Breast epithelium (tissue), 4 donors: ENCODE measurements around the gene DUSP6. TPM values are rescaled to one million over a fixed set of nuclear protein-coding genes. Genes with fewer than 3 reads are reported as not detected.

ENCODE experiments used
- DNase-seq, 2 donors: peaks; one replicate each; pipeline ENCODE4 v3.0.0-alpha.2; 2019; ENCODE audit warnings: low spot score in 2 of 2
- H3K27ac ChIP-seq, 2 donors: fragments of 200-600 bp; sonication (generic) in 1 of 2; one replicate each; pipeline ENCODE4 v1.5.1; 2016 to 2019; ENCODE audit warnings: mild to moderate bottlenecking in 1 of 2
- H3K27me3 ChIP-seq, 2 donors: fragments of 200-600 bp; sonication (generic) in 1 of 2; one replicate each; pipeline versions ENCODE4 v1.5.1 to v1.6.0; 2017 to 2019; ENCODE audit warnings: control low read depth in 1 of 2, mild to moderate bottlenecking in 1 of 2
- H3K36me3 ChIP-seq: fragments of 200-600 bp; one replicate; pipeline ENCODE4 v1.5.1; 2019
- H3K4me1 ChIP-seq, 2 donors: fragments of 200-600 bp; sonication (generic); one replicate each; pipeline ENCODE4 v1.5.1; 2016 to 2019; ENCODE audit warnings: control low read depth in 1 of 2
- H3K4me3 ChIP-seq, 3 donors: fragments of 200-600 bp; sonication (generic); 1 replicate in 2 of 3; 2 replicates in 1 of 3; pipeline ENCODE4 v1.5.1; 2016 to 2019; ENCODE audit warnings: mild to moderate bottlenecking in 3 of 3, moderate library complexity in 2 of 3
- H3K9me3 ChIP-seq, 2 donors: fragments of 200-600 bp; sonication (generic) in 1 of 2; one replicate each; pipeline ENCODE4 v1.5.1; 2016 to 2019; ENCODE audit warnings: control low read depth in 1 of 2
- CTCF ChIP-seq, 3 donors: fragments of 450-650 bp; IDR thresholded peaks; one replicate each; pipeline ENCODE4 v1.5.1; 2016 to 2017; ENCODE audit warnings: antibody characterized with exemption in 3 of 3, mild to moderate bottlenecking in 3 of 3, moderate library complexity in 3 of 3
- POLR2A ChIP-seq: fragments of 450-650 bp; IDR thresholded peaks from one replicate; pipeline ENCODE4 v1.6.1; 2016; ENCODE audit warnings: antibody characterized with exemption, mild to moderate bottlenecking, moderate library complexity
- POLR2AphosphoS5 ChIP-seq, 3 donors: sonication (generic); formaldehyde crosslinking; IDR thresholded peaks; one replicate each; pipeline ENCODE4 v1.6.1; 2017; ENCODE audit warnings: antibody characterized with exemption in 3 of 3
- intact Hi-C: fragments of 100-400 bp; cut with DNase I; formaldehyde crosslinking; loops from one replicate; pipeline ENCODE4 v1.15.1; 2023; ENCODE audit warnings: low total_unique reads
- total RNA-seq, 3 donors: library from RNA; depleted of rRNA; stranded (reverse); fragments of >200 nt; gene quantifications; one replicate each; pipeline ENCODE4 v1.1.0, GENCODE V29; 2016

The DUSP6 gene
- total RNA-seq, 3 donors from 2014 or later: 53.8 to 97.5 (median 88.8) TPM

- no peaks in the 10 kb centered on the region for H3K4me1 ChIP-seq
- H3K4me3 ChIP-seq: no peak overlapping the region
- intact Hi-C loops: no loop called here
- no peaks in the 10 kb centered on the region for H3K27me3 ChIP-seq
- H3K27ac ChIP-seq: no peak overlapping the region
- DNase-seq: no peak
- H3K36me3 ChIP-seq: no peaks in the 10 kb centered on the region
- TF ChIP-seq CTCF (IDR thresholded peaks at IDR 0.05): no peak
- no peak for TF ChIP-seq POLR2A
- no peak for TF ChIP-seq POLR2AphosphoS5 (IDR thresholded peaks at IDR 0.05)
- no peaks in the 10 kb centered on the region for H3K9me3 ChIP-seq
Measured at GRCh38 chr12:89323568-89324218, 28.6 kb downstream of the DUSP6 start.

GRCh38 chr12:89320735-89321134, 31.6 kb downstream of the DUSP6 start:
- H3K36me3 ChIP-seq: no peaks in the 10 kb centered on the region
- TF ChIP-seq CTCF (IDR thresholded peaks at IDR 0.05): no peak
- H3K27ac ChIP-seq: no peak overlapping the region
- H3K4me1 ChIP-seq: no peaks in the 10 kb centered on the region
- no peak overlapping the region for H3K4me3 ChIP-seq
- H3K27me3 ChIP-seq: no peaks in the 10 kb centered on the region
- intact Hi-C loops: no loop called here
- no peak for DNase-seq
- H3K9me3 ChIP-seq: no peaks in the 10 kb centered on the region

- intact Hi-C loops: no loop called here
- H3K27ac ChIP-seq: peak overlapping the region in 1 of 2 donors; percentile 7
- no peak for TF ChIP-seq POLR2A
- TF ChIP-seq CTCF (IDR thresholded peaks at IDR 0.05): no peak
- TF ChIP-seq POLR2AphosphoS5 (IDR thresholded peaks at IDR 0.05): no peak
- H3K4me1 ChIP-seq: no peaks in the 10 kb centered on the region
- DNase-seq: no peak
- no peaks in the 10 kb centered on the region for H3K36me3 ChIP-seq
- H3K9me3 ChIP-seq: no peaks in the 10 kb centered on the region
- H3K27me3 ChIP-seq: no peaks in the 10 kb centered on the region
- H3K4me3 ChIP-seq: no peak overlapping the region
Measured at GRCh38 chr12:89319606-89320005, 32.7 kb downstream of the DUSP6 start.

- Histone ChIP-seq H3K36me3 (no peaks in the 10 kb centered on the region), H3K27me3 (no peaks in the 10 kb centered on the region), H3K9me3 (no peaks in the 10 kb centered on the region), H3K4me1 (no peaks in the 10 kb centered on the region), H3K27ac (peak overlapping the region in 1 of 2 donors; percentile 42), H3K4me3 (peak overlapping the region in 1 of 3 donors; percentile 6)
- no peak for TF ChIP-seq CTCF (IDR thresholded peaks at IDR 0.05)
- no peak for TF ChIP-seq POLR2AphosphoS5 (IDR thresholded peaks at IDR 0.05)
- TF ChIP-seq POLR2A: no peak
- intact Hi-C loops: no loop called here
- peak in 1 of 2 donors; percentile 37 for DNase-seq
Measured at GRCh38 chr12:89319122-89319521, 33.2 kb downstream of the DUSP6 start.

- no peaks in the 10 kb centered on the region for H3K4me1 ChIP-seq
- H3K27ac ChIP-seq: peak overlapping the region in 1 of 2 donors; percentile 22
- H3K27me3 ChIP-seq: no peaks in the 10 kb centered on the region
- no peaks in the 10 kb centered on the region for H3K36me3 ChIP-seq
- no peaks in the 10 kb centered on the region for H3K9me3 ChIP-seq
- no peak for DNase-seq
- intact Hi-C loops: no loop called here
- H3K4me3 ChIP-seq: no peak overlapping the region
- TF ChIP-seq POLR2A (no peak), POLR2AphosphoS5 (IDR thresholded peaks at IDR 0.05) (no peak), CTCF (IDR thresholded peaks at IDR 0.05) (no peak)
Measured at GRCh38 chr12:89316705-89317139, 35.6 kb downstream of the DUSP6 start.
